ENCODE results near the gene UBE2F.
"Not testable (repeated sequence)": the region's sequence is repeated elsewhere in the genome, so short reads cannot be mapped to it uniquely, and the experiment has no call there.

UBE2F gene

GRCh38 chr2:238045575-238045974 is 78.8 kb downstream of the UBE2F start:
- DNase-seq (ENCODE audit: low read depth, low spot score) = no peak

DNA sequence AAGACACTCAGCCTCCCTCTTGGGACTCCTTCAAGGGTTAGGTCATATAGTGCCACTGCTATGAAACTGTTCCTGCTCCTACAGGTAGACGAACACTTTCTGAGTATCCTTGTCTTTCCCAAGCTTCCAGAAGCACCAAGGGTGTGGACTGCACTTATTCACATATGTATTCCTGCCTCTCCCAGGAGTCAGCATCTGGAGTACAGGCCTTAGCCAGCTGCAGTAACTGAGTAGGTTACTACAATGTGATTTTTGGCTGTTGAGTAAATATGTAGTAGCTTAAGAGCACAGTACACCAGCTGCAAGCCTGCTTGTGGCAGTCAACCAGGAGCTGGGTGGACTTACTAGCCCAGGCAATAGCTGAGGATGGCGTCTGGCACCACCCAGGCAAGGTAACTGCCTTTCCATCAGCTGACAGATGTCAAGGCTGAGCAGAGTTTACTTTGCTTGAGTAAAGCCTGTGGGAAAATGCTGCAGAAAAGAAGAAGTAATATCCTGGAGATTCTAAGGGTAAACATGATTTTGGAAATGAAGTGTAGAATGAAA is 80.0 kb downstream of the UBE2F start:
- DNase-seq (ENCODE audit: low read depth, low spot score) = no peak

GRCh38 chr2:238053191-238053776 is 86.5 kb downstream of the UBE2F start:
- DNase-seq (ENCODE audit: low read depth, low spot score) = no peak

GRCh38 chr2:238055841-238056240 is 89.0 kb downstream of the UBE2F start:
- DNase-seq (ENCODE audit: low read depth, low spot score) = no peak

- not testable (repeated sequence) for DNase-seq (ENCODE audit: low read depth, low spot score)
Observed at GRCh38 chr2:238057696-238058575, 91.1 kb downstream of the UBE2F start.

- DNase-seq (ENCODE audit: low read depth, low spot score) = no peak
Observed at GRCh38 chr2:238059505-238059904, 92.7 kb downstream of the UBE2F start.

DNA sequence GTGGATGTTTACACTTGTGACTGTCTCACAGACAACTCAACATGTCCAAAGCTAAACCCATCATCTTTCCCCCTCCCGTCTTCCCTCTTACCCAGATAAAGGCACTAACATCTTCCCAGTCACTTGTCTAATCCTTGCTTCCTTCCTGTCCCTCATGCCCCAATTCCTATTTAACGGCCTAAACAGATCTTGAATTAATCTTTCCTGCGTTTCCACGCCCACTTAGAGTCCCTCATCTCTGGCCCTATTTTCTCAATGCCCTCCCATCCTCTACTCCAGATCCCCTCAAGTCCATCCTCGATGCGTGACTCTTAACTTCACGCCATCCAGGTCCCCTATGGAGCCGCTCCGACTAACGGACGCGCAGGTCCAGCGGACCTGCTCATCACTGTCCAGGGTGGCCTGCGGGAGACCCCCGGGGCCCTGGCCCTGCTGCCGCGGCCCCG is 93.3 kb downstream of the UBE2F start:
- no peak for DNase-seq (ENCODE audit: low read depth, low spot score)

GRCh38 chr2:238060542-238061314 is 93.9 kb downstream of the UBE2F start, which contains the start of gene SCLY:
SCLY (plus strand) TSS chr2:238061001; CDS start chr2:238061055, 54 bp downstream.
- DNase-seq (ENCODE audit: low read depth, low spot score) = peak; percentile 67

GRCh38 chr2:238061315-238062202 is 94.7 kb downstream of the UBE2F start:
- no peak for DNase-seq (ENCODE audit: low read depth, low spot score)

GRCh38 chr2:238063414-238064189 is 96.8 kb downstream of the UBE2F start:
- no peak for DNase-seq (ENCODE audit: low read depth, low spot score)

GRCh38 chr2:238064376-238064775 is 97.6 kb downstream of the UBE2F start:
- DNase-seq (ENCODE audit: low read depth, low spot score) = no peak

DNA sequence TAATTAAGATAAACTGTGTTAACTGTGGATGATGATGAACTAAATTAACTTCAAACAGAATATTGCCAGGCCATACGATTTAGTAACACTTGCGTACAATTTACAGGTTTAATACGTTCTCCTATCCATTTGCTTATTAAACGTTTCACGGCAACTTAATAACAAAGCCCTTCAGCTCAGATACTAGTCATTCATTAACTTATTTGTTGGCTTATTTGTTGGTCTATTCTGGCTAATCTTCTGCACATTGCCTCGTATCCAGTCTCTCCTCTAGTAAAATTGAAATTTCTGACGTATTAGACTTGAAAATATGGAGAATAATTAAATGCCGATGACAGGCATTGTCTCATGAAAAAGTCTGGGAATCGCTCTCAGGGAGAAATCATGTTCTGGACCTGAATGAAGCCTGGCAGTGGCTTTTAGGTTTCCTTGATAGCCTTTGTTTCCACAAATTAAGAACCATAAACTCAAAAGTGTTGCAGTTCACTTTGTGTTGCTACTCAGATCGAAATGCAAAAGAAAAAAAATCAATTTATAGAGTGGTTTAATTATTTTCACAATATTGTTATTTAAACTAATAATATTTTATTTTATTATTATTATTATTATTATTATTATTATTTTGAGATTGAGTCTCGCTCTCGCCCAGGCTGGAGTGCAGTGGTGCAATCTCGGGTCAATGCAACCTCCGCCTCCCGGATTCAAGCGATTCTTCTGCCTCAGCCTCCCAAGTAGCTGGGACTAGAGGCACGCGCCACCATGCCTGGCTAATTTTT is 98.4 kb downstream of the UBE2F start:
- DNase-seq (ENCODE audit: low read depth, low spot score) = no peak

- no peak for DNase-seq (ENCODE audit: low read depth, low spot score)
Observed at GRCh38 chr2:238066218-238066617, 99.4 kb downstream of the UBE2F start.

DNA sequence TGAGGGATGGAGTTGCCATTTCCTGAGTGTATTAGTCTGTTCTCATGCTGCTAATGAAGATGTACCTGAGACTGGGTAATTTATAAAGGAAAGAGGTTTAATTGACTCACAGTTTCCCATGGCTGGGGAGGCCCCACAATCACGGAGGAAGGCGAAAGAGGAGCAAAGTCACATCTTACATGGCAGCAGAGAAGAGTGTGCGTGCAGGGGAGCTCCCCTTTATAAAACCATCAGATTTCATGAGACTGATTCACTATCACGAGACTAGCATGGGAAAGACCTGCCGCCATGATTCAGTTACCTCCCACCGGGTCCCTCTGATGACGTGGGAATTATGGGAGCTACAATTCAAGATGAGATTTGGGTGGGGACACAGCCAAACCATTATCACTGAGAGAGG is 99.9 kb downstream of the UBE2F start:
- not testable (repeated sequence) for DNase-seq (ENCODE audit: low read depth, low spot score)

GRCh38 chr2:238067939-238068338 is 101.1 kb downstream of the UBE2F start:
- no peak for DNase-seq (ENCODE audit: low read depth, low spot score)

DNA sequence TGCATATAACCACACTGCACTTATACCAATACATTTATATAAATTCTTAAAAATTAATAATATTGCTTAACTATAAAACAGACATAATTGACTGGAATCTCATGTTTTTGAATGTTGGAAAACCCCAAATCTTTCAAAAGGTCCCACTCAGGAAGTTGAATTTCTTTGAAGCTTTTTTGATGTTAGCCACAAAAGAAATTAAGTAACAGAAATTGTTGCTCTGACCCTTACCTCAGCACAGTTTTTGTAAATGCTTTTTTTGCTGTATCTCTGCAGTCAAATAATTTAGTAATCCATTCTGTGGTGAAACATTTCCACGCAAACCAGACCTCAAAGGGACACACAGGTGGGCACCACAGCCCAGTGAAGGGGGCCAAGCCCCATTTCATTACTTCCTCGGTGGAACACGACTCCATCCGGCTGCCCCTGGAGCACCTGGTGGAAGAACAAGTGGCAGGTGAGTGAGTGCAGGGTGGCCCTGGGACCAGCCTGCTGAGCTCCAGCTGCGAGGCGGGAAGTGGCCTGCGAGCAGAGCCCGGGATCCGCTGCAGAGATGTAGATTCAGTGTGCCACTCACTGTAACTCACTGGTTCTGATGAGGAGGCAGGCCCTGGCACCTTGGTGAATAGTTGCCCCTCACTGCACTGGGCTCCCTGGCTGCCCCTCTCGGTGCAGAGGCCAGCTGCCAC is 102.4 kb downstream of the UBE2F start:
- DNase-seq (ENCODE audit: low read depth, low spot score) = no peak

DNA sequence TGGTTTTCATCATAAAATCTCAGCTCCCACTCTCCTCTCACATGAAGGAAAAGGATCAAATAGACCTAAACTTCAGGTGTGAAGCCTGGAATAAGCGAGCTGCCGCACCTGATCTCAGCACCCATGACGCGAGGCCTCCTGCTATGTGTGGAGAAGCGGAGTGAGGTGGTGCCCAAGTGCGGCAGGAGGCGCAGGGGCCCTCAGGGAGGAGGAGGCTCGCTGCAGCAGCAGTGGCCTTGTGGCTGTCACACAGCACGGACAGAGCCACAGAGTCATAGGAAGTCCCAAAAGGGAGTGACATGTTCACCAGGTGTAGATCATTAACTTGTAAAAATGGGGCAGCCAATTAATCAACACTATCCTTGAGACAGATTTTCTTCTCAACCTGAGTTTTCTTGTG is 103.1 kb downstream of the UBE2F start:
- no peak for DNase-seq (ENCODE audit: low read depth, low spot score)

GRCh38 chr2:238075397-238075796 is 108.6 kb downstream of the UBE2F start:
- DNase-seq (ENCODE audit: low read depth, low spot score) = no peak

DNA sequence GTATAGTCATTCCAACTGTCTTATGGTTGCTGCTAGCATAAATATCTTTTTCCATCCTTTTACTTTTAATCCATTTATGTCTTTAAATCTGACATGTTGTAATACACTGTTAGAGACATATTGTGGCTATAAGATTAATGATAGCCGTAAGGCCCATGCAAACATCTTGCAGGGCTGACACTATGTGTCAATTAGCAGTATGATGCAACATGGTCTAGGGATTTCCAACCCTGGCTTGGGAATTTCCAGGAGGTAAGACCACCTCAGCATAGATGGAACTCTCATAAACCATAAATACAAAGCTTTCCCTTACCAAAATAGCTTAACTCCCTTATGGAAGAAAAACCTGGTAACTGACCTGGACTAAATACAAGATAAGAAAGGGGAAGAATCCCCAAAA is 110.5 kb downstream of the UBE2F start:
- DNase-seq (ENCODE audit: low read depth, low spot score) = no peak
